Fibroblast of villous mesenchyme (primary cell): Measurements from ENCODE around the gene CMKLR1. TPM values are rescaled to one million over a fixed set of nuclear protein-coding genes. Genes with fewer than 3 reads are reported as not detected.

Experiments
- DNase-seq: peaks from one replicate; pipeline ENCODE4 v3.0.0-alpha.2; 2010; ENCODE audit warnings: low read depth
- H3K4me3 ChIP-seq: 2 replicates; pipeline ENCODE4 v1.5.1; 2011; ENCODE audit warnings: low read depth, mild to moderate bottlenecking, low read length
- total RNA-seq: library from RNA; depleted of rRNA; stranded (reverse); fragments of >200 nt; gene quantifications from 2 replicates; pipeline ENCODE4 v1.2.3, GENCODE V29; 2012
- TF ChIP-seq, protein P1 (sequence below): IDR thresholded peaks from 2 replicates; pipeline ENCODE4 v1.5.1; 2012; ENCODE audit warnings: low read depth, mild to moderate bottlenecking, low read length; ENCODE audit not compliant: insufficient read depth

CMKLR1 gene, protein sequence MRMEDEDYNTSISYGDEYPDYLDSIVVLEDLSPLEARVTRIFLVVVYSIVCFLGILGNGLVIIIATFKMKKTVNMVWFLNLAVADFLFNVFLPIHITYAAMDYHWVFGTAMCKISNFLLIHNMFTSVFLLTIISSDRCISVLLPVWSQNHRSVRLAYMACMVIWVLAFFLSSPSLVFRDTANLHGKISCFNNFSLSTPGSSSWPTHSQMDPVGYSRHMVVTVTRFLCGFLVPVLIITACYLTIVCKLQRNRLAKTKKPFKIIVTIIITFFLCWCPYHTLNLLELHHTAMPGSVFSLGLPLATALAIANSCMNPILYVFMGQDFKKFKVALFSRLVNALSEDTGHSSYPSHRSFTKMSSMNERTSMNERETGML
- total RNA-seq, result 1.7 and 1.9 TPM in 2 replicates

DNA sequence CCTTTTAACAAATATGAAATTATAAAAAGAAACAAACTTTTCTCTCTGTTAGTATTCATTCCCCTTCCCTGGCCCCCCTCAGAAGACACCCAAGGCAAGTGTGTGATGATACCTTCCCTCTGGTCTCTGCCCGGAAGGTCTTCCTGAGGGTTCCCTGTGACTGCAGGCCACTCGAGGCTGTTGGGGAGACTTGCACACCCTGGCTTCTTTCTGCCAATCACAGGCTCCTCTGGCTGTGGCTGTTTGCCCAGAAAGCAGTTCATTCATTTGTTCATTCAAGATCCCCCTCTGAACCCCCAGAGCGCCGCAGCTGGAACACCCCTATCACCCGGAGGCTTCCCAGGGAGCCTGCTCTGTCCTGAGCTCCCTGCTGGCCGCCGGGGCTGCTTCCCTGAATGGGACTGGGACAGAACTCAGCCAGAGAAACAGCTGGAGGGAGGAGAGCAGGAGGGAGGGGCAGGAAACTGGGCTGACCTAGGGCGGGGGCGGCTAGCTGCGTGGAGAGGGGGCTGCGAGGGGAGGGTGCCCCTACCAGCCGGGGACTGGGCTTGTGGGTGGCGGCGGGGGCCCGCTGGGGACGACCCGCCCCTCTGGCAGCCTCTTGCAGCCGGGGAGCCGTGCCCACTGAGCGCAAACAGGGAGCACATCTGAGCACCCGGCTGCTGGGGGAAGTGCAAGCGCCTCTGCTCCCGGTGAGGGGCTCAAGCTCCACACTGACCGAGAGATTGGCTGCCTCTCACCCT, at the start of gene CMKLR1:
Gene CMKLR1 (minus strand): TSS at position 397 of the 743 bp plus-strand sequence. CDS start 45,720 bp downstream, outside the sequence.
- TF ChIP-seq, protein P1, sequence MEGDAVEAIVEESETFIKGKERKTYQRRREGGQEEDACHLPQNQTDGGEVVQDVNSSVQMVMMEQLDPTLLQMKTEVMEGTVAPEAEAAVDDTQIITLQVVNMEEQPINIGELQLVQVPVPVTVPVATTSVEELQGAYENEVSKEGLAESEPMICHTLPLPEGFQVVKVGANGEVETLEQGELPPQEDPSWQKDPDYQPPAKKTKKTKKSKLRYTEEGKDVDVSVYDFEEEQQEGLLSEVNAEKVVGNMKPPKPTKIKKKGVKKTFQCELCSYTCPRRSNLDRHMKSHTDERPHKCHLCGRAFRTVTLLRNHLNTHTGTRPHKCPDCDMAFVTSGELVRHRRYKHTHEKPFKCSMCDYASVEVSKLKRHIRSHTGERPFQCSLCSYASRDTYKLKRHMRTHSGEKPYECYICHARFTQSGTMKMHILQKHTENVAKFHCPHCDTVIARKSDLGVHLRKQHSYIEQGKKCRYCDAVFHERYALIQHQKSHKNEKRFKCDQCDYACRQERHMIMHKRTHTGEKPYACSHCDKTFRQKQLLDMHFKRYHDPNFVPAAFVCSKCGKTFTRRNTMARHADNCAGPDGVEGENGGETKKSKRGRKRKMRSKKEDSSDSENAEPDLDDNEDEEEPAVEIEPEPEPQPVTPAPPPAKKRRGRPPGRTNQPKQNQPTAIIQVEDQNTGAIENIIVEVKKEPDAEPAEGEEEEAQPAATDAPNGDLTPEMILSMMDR, result no peak
- no peak for DNase-seq

DNA sequence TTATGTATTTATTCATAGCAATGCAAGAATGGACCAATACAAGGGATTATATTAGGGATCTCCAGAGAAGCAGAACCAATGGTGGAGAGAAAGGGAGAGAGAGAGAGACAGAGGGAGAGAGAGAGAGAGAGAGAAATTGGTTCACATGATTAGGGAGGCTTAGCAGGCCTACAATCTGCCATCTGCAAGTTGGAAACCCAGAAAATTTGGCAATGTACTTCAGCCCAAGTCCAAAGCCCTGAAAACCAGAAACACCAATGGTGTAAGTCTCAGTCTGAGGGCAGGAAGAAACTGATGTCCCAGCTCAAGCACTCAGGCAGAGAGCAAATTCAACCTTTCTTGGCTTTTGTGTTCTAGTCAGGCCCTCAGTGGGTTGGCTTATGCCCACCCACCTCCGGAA, 48.7 kb upstream of the CMKLR1 start:
- H3K4me3 ChIP-seq, result no peak overlapping the region
- DNase-seq, result no peak
- TF ChIP-seq, protein P1, result no peak

More for the DNA sequence above, at the start of gene CMKLR1:
- H3K4me3 ChIP-seq, result no peak within 1 kb of the TSS

DNA sequence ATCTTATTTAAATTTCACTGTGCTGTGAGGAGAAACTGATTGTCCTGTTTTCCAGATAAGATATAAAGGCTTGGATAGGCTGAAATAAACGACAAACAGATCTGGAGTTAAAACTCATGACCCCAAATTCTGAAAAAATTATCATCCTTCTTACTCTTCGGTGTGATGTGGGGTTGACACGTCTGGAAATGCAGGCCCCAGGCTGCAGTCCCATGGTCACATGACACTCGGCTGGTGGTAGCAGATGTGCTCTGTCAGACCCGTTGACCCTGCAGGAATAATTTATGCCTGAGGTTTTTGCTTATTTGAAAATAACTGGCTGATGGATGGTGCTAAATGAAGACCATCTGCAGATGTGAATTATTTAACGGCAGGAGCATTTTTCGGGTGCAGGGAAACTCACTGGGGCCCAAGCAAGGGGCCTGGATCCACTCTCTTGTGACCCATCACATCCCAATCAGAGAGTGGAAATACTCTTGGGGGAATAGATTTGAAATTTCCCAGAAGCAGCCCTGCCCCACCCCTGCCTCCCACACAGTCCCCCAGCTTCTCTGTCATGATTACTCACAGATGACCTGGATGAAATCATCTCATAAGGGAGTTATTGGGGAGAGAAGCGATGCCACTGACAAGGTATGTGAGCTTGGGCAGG, 47.7 kb upstream of the CMKLR1 start:
- no peak for DNase-seq
- no peak overlapping the region for H3K4me3 ChIP-seq
- TF ChIP-seq, protein P1, result no peak

DNA sequence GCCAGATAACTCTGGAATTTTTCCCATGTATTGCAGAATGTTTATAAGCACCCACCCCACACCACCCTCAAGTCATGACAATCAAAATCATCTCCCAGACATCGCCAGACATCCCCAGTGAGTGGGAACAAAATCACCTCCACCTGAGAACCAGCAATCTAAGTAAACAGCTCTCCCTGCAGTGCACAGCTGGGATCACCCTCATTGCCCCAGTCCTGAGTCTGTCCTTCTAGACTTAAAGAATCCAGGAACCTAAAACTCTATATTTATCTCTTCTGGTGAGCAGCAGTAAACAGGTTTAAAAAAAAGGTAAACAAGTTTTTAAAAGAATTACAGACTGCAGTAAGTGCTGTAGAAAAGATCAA, 43.3 kb upstream of the CMKLR1 start:
- DNase-seq, result no peak
- H3K4me3 ChIP-seq, result no peak overlapping the region
- TF ChIP-seq, protein P1, result no peak

DNA sequence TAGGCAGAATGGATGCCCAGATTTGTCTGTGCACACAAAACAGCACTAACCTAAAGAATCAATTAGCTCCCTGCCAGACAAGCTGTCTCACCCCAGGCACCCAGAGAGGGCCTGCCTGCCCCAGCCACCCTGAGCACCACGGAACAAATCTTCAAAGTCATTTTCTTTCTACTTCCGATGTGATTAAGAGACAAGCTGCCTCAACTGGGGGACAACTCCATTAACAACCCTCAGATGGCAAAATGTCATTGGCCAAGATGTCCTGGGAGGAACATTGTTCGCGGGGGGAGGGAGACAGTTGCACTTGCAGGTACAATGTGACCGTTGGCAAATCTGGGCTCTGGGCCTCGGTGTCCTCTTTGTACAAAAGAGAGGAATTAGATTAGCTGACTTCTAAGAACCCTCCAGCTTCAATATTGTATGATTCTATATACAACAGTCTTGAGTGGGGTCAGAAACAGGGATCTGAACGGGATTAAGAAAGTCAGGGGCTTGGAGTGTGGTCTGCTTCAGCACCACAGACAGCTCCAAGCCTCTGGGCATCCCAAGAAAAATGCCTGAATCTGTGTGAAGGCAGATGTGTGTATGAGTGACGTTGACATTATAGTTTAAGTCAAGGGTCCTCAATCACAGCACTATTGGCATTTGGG, 42.8 kb upstream of the CMKLR1 start:
- peak; percentile 15 for DNase-seq
- TF ChIP-seq, protein P1, result no peak
- no peak overlapping the region for H3K4me3 ChIP-seq

DNA sequence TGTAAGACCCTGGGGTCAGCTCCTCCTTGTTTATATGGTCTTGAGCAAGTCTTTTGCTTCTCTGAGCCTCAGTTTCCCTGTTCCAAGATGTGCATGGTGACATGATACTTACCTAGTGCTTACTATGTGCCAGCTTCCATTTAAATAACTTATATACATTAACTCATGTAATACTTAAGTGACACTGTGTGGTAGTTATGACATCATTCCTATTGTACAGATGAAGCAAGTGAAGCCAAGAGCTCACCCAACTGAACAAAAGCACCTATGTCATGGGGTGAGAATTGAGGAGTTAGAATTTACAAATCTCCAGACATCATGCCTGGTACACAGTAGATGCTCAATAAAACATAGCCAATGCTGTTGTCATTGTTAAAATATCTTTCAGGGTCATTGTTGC, 41.3 kb upstream of the CMKLR1 start:
- TF ChIP-seq, protein P1, result no peak
- no peak for DNase-seq
- H3K4me3 ChIP-seq, result no peak overlapping the region
